CMK (cell line): ENCODE results near the gene SHH.
"Not testable (repeated sequence)": the region's sequence is repeated elsewhere in the genome, so short reads cannot be mapped to it uniquely, and the experiment has no call there.

Source experiments
- DNase-seq: peaks from one replicate; pipeline ENCODE4 v3.0.0-alpha.2; 2010; ENCODE audit warnings: low read depth

The SHH gene

DNA sequence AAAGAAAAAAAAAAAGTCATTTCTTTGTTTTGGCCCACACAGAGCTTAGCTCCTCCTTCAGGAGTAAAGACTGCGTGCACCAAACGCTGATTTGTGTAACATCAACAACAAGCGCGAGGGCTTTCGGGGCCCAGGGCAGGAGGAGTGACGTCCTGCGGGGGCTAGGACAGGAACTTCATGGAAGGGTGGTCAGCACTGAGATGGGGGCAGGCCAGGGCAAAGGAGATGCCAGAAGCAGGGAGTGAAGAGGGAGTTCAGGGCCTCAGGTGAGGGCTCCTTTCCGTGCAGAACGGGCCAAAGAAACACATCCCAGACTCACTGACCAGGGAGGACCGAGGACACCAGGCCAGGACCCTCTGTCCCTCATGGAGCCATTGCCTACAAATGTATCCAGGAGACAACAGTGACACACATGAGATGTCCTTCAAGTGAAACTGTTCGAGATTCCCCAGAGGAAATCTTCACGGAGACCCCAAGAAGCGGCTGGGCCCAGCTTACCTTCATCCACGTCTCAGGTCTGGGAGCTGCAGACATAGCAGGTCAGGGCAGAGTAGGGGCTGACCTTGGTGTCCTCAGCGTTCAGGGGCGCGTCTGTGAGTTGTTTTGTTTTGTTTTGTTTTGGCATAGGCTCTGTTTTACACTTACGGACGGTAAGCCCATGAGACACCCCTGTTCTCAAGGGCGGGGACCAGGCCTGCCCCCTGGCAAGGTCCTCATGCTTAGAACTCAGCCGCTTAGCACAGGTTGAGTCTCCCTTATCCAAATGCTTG, 30.4 kb upstream of the SHH start:
- DNase-seq = no peak

DNA sequence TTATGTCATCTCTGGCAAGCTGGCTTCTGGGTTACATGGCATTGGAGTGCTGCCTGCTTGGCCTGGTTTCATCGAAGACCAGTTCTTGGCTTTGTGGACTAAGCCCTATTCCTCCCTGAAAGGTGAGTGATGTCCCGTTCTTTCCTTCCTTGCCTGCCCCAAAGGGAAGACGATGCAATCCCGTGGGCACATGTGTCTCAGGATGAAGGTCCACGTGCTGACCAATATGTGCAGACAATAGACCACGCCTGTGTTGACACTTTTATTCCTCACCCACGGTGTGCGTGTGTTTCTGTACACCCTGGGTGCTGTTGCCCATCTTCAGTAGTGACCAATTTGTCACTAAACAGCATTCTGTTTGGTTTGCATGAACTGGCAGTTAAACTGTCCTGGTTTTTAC, 28.6 kb upstream of the SHH start:
- DNase-seq = no peak

DNA sequence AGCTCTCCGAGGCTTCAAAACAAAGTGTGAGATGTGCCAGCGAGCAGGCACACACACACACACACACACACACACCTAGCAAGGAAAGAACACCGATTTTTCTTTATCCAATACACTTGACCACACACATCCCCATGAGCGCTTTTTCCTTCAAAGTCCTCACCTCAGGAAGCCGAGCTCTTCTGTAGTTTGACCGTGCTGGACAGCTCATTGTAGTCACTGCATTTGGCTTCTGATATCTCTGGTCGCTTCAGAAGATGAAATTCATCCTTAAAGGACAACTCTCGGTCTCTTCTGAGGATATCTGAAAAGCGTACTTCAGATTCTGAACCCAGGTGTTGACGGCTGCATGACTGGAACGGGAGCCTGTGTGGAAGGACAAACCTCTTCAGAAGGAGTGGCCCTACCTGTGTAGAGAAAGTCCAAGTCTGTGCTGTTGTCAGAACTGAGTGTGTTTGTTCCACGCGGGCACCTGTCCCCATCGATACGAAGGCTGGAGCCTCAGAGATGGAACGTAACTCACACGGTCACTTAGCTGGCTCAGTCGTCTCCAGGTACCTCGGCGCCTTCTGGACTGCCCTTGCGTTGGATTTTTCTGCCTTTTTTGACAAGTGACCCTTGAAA, 28.1 kb upstream of the SHH start:
- no peak for DNase-seq

DNA sequence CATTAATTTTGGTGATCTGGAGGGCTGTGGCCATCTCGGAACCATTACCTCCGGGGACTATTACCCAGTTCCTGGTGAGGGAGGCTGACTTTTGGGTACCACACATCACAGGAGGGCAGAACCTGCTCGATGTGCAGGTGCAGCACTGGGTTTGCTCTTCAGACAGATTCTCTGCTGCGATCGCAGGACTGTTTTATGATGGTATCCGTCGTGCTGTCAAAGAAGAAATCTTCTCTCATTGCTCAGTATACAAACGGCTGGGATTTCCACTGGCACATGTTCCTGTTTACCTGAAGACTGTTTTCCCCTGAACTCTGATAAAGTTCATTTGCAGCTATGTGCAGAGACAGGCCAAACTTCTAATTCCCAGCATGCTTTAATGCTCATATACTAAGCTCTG, 27.2 kb upstream of the SHH start:
- DNase-seq = no peak

DNA sequence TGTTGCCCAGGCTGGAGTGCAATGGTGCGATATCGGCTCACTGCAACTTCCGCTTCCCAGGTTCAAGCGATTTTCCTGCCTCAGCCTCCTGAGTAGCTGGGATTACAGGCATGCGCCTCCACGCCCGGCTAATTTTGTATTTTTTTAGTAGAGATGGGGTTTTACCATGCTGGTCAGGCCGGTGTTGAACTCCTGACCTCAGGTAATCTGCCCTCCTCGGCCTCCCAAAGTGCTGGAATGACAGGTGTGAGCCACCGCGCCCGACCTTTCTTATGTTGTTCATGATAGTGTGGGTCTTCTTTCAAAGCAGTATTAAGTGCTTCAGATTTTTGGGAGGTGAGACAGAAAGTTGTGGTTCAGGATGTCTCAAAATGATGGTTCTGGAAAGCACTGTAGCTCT, 26.0 kb upstream of the SHH start:
- not testable (repeated sequence) for DNase-seq

DNA sequence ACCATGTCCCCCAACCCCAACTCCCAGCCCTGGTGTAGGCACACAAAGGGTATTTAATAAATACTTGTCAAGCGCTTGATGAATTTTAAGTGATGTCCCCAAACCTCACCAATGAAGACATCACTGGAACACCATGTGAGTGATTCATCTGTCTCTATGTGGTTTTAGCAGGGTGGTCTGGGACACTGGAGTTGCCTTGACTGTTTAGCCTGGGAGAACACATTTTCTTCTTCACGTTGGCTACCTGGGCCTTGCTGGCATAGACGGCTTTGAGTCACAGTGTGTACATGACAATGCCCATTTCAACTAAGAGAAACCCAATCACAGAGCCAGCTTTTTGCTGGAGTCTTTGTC, 24.8 kb upstream of the SHH start:
- no peak for DNase-seq

DNA sequence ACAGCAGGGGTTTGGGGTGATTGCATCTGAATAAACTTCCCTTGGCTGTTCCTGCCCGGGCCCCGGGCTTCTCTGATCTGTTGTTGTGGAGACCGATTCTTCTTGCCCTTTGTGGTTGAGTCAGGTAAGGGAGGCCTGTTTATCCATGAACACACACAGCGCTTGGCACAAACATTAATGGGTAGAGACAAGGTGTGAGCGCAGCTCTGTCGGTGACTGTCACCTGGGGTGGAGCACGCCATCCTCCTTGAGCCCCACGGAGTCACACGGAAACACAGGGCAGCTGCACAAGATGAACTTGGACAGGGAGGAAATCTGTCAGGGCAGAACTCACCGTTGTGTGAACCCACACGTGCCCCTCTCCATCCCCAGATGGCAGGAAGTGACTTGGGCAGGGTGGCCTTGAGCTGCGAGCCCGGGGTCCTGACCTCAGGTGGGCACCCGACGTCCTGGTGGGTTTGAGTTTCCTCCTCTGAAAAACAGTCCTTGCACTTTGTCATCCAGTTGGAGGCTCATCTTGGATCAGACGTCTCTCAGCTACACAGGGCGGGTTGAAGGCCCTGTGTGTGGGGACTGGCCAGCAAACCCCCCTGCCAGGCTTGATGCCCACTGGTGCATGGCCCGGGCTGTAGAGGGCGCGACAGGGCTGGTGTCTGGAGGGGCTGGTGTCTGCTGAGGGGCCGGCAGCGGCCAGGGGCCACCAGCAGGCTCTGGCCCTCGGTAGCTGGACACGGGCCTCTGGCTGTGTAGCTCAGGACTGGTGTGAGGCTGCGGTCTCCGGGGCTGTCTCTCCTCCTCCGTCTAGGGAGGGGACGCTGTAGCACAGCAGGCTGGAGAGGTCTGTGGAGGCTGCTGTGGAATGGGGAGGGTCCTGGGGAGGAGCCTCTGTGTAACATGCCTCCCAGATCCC, 24.2 kb upstream of the SHH start:
- no peak for DNase-seq

DNA sequence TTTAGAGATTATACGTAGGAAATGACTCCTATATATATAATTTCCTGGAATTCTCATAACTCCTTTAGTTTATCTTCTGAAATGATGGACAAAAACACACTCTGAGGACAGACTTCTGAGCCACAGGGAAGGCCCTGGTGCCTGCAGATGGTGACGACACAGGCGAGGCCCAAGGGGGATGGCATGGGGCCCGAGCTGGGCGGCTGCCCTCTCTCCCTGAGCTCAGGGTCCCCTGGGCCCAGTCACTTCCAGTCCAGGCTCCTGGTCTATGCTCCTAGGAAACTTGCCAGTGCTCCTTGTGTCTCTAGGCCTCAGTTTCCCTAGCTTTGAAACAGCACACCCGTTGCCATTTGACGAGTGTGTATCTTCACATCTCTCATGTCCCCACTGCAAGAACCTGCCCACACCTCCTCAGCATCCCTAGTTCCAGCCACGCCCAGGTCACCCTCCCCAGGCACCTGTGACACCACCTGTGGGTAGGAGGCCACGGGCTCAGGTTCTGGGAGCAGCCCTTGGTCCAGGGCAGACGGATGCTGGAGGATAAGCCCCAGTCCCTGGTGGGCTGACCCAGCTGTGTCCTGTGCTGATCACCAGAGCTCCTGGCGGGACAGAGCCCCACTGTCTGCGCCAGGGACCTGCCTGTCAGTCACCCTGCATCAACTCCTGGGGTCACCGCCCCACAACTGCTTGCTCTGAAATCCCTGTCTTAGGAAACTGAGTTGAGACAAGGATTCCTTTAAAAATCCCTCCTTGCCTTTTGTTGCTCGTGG, 23.4 kb upstream of the SHH start:
- no peak for DNase-seq

DNA sequence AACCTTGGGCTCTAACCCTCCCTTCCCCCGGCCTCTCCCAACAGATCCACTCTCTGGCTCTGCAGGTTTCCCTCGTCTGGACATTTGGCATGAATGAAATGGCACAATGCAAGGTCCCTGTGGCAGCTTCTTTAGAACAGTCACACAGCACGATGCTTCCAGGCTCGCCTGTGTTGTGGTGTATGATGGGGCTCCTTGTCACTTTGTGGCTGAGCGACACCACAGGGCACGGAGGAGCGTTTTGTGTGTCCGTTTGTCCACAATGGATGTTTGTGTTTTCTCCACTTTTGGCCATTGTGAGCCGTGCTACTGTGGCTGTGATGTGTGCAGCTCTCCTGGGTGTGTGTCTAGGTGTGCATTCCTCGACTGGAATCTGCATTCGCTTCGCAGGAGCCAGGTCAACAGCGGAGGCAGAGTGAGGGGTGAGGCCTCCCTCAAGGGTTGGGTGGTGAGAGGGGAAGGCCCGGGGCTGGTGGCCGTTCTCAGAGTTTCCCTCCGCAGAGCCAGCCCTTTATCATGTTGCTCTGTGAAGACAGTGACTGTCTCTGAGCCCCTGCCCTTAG, 22.3 kb upstream of the SHH start:
- DNase-seq = no peak

DNA sequence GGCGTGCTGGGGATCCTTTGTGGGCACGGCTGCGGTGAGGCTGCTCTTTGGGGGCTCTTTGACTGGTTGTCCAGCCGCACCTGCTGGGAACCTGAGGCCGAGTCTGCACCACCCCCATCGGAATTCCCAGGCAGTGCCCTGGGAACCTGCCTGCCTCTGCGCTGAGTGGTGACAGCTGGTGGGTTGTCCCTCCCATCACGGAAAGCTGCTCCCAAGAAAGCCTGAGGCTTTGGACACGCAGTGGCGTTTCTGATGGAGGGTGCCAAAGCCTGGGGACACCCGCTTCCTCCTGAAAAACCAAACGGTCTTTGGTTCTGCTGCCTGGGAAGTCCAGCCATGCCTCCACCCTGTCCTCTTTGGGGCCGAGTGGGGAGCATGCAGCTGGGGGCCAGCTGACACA, 21.4 kb upstream of the SHH start:
- no peak for DNase-seq

DNA sequence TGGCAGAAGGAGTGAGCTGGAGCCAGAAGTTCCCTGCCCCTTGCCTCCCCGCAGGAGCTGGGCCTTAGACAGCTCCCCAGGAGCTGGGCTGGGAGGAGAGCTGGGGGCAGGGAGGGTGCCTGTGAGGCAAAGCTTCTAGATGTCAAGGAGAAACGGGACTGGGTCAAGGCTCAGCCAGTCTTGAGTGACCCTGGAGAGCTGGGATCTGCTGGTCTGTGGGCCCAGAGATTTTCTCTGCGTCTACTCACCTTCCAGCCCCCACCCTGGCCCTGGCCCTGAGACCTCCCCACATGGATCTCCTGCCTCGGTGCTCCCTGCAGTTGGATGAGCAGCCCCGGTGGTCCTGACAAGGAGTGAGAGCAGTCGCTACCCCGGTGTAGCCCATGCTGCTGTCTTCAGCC, 20.3 kb upstream of the SHH start:
- DNase-seq = no peak

DNA sequence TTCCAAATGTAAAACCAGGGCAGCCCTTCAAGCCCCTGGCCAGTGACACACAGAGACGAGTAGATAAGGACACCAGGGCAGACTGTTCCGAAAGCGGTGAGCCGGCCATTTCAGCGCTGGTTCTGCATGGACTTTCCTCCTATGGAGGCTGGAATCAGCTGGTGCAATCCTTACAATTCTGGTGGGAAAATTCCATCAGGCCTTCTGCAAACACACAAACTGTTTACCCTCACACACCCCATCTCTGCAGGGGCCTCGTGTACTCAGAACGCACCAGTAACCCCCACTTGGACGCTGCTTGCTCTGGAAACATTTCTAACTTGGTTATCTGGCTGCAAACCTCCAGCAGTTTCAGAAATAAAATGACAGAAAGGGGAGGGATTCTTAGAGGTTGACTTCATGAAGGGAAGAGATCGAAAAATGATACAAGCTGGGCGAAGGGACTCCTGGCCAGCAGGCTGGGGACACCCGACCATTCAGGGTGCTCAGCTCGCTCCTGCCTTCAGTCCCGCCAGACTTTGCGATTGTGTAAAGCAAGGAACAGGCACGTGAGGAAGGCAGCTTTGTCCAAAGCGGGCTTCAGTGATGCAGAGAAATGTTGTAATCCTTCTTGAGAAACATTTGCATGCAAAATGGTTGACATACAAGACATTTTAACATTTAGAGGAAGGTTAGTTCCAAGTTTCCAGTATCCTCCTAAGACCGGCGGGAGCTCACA, 19.7 kb upstream of the SHH start:
- no peak for DNase-seq

DNA sequence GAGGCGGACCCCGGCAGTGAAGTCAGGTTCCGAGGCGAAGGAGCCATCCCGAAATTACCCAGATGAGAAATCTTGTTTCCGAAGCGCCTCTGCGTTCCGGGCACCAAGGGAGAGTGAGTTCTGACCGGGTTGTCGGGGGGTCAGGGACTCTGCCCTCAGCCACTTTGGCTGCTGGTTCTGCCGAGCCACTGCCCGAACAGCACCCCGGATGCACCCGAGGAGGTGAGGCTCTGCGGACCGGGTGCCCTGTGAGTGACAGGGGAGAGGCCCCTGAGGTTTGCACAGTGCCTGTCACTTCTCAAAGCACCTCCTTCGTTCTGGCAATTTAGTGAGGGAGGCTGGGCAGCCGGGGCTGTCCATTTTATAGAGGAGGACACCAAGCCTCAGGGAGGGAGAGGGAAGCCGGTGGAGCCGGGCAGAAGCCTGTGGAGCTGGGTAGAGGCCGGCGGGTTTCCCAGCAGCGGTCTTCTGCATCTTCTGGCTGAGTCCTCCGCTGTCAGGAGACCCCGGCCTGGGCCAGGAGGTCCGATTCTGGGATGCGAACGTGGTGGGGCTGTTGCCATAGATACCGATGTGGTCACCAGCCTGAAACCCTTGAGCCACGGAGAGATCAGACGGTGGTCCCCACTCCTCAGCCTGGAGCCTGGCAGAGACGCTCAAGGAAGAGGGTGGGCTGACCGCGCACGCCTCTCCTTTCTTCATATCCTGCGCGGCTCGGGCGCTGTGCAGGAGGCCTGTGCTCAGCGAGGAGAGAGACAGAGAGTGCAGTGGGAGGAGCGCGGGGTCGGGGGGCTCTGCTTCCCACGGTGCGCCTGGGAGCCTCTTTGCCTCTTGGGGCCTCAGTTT, 18.9 kb upstream of the SHH start:
- DNase-seq = no peak

DNA sequence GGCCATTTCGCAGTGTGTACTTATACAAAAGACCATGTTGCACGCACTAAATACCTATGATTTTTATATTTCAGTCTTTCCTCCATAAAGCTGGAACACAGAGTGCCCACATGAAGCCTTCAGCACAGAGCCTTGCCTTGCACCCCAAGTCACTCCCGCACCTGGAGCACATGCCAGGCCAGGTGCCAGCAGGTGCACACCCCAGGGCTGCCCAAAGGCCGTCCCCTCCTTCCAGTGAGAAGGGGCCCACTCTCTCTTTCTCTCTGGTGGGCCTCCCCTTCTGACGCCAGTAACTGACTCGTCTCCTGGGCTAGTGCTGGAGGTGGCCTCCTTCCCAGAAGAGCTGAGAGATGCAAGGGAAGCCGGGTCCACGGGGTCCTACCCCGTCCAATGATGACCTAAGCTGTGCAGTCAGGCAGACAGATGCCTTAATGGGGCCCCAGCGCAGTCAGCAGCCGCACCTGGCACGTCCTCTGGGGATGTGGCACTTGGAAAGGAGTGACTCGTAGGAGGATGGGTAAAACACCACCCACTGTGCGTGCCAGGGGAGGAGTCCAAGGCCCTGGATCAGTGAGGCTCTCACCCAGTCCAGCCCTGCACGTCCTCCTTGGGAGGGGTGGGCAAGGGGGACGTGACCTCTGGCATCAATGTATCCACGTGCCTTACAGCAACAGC, 17.7 kb upstream of the SHH start:
- no peak for DNase-seq

DNA sequence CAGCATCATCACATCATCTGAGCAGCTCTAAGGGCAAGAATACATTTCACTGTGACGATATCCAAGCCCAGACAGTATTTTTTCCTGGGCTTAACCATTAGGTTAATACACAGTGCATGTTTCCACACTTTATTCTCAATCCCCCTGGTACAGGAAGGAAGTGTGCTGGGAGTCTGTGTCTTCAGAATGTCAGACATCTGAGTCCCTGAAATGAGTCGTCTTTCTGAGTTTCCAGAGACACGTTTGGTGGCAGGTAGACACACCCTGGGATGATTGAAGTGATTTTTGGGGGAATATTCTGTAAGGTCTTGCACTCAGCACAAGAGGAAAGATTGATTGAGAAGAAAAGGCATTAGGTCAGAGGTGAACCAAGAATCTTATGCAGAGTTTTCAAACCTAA, 13.1 kb upstream of the SHH start:
- no peak for DNase-seq

DNA sequence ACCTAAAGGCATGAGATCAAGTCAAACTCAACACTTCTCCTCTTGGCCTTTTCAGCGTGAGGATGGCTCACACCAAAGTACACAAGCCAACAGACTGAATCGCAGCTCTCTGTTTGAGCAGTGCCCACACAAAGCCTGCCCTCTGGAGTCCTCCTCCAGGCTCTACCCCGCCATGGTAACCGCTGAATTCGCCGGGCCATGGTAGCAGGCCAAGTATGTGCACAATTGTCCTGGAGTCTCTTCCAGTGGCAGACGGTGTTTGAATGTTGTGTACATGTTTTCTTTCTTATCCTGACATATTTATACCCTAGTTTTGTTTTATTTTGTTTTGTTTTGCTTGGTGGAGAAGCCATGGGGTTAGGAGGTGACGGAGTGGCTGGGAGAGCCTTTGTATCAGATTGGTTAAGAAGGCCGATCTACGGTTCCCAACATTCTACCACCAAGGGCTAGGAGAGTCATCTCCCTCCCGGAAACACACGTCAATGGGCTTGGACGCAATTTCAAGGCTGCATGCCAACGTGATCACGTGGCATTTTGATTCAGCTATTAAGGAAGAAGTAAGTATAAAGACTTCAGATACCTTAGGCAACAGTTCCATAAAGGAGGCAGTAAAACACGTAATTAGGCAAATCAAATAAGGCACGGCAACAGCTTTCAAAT, 12.1 kb upstream of the SHH start:
- DNase-seq = no peak

DNA sequence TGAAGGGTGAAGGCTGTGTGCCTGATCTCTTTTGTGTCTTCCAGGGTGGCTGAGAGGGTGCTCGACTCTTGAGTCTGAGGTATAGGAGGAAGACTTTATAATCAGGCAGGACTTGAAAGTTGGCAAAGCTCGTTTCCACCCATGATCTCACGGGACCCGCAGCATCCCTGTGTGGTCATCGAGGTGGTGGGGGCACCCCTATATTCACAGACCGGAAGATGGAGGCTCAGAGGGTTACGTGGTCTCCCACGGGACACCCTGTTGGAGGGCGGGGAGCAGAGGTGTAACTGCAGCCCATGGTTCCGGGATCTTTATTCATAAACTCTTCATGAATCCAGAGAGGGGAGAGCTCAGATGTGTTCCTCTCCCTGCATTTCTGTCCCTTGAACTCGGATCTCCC, 9.6 kb upstream of the SHH start:
- no peak for DNase-seq

DNA sequence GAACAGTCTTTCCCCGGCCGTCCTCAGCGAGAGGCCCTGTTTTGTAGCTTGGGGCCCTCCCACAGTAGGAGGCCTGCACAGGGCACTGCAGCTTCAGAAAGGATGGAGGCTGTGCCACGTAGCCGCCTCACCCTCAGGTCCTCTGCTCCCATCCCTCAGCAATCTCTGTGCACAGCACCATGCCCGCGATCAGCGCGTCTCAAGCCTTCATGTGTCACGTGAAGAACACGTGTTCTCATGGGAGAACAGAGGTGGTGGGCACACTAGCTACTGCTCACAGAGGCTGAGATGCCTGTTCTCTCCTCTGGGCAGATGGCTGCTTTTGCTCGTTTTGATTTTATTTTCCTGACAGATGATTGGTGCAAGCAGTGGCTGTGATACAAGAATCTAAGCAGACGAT, 8.5 kb upstream of the SHH start:
- DNase-seq = no peak

DNA sequence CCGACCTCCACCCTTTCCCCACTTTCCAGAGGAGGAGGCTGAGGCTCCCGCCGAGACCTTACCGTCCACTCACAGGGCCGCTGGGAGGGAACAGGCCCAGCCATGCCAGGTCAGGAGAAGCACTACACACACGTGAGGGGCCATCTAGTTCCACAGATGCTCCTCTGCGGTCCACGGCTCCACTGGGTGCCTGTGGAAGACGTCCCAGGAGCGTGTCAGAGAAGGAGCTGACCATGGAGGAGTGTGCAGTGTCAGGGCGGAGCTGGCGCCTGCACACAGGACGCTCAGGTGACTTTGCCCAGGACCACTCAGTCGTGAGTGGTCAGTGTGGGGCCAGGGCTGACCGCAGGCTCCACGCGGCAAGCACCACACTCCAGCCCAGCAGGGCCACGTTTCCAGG, 8.0 kb upstream of the SHH start:
- DNase-seq = no peak
